NCI-H82 treated with DMSO at 0.1 percent for 48 hours (cell line): ENCODE measurements around the gene SDK2.

Source experiments
- DNase-seq: peaks from one replicate; lab custom pipeline; 2025; ENCODE audit not compliant: unreplicated experiment; lab: John Stamatoyannopoulos, UW

Gene SDK2

GRCh38 chr17:73401911-73402310 is 242.3 kb downstream of the SDK2 start:
- no peak for DNase-seq

GRCh38 chr17:73400915-73401545 is 243.2 kb downstream of the SDK2 start:
- DNase-seq, result no peak

- DNase-seq, result no peak
Observed at GRCh38 chr17:73399056-73399455, 245.2 kb downstream of the SDK2 start.

GRCh38 chr17:73397856-73398540 is 246.2 kb downstream of the SDK2 start:
- no peak for DNase-seq

- DNase-seq, result no peak
Observed at GRCh38 chr17:73397278-73397826, 246.9 kb downstream of the SDK2 start.

GRCh38 chr17:73396431-73397277 is 247.6 kb downstream of the SDK2 start:
- DNase-seq, result no peak

GRCh38 chr17:73394512-73395450 is 249.5 kb downstream of the SDK2 start:
- no peak for DNase-seq

- no peak for DNase-seq
Observed at GRCh38 chr17:73393962-73394361, 250.3 kb downstream of the SDK2 start.

- no peak for DNase-seq
Observed at GRCh38 chr17:73393381-73393780, 250.9 kb downstream of the SDK2 start.

- no peak for DNase-seq
Observed at GRCh38 chr17:73391331-73392265, 252.6 kb downstream of the SDK2 start.

- DNase-seq, result no peak
Observed at GRCh38 chr17:73390851-73391250, 253.4 kb downstream of the SDK2 start.

GRCh38 chr17:73390221-73390620 is 254.0 kb downstream of the SDK2 start:
- DNase-seq, result no peak

GRCh38 chr17:73389411-73389810 is 254.8 kb downstream of the SDK2 start:
- no peak for DNase-seq

GRCh38 chr17:73388578-73388905 is 255.7 kb downstream of the SDK2 start:
- DNase-seq, result no peak

GRCh38 chr17:73387746-73388577 is 256.3 kb downstream of the SDK2 start:
- no peak for DNase-seq

- no peak for DNase-seq
Observed at GRCh38 chr17:73386561-73386960, 257.7 kb downstream of the SDK2 start.

- DNase-seq, result no peak
Observed at GRCh38 chr17:73384926-73385325, 259.3 kb downstream of the SDK2 start.

GRCh38 chr17:73380439-73381106 is 263.7 kb downstream of the SDK2 start:
- no peak for DNase-seq
